ENCODE data around the gene MYH16.

- TF ChIP-seq CTCF (IDR thresholded peaks at IDR 0.05), result no peak
- TF ChIP-seq POLR2A (IDR thresholded peaks at IDR 0.05), result no peak
These were observed 35.9 kb downstream of the MYH16 start for GRCh38 chr7:99308461-99309074.

All from adrenal gland (tissue), 5 donors.